ENCODE data around the gene BSX.

BSX gene

DNA sequence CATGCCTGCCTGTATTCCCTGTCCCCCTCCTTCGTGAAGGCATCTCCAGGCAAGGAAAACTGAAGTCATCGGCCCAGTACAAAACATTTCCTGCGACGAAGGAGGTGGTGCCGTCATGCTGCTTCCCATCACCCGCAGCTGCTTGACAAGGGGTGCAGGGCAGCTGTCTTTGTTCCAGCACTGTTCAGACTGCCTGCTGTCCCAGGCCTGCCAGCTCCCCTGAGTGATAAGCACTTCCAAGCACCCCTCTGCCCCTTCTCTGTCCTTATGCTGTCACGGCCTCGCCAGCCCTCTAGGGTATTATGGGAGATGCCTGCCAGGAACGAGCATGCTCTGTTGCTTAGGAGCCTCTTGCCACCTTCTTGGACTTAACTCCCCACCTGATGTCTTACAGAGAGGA lies 37.1 kb upstream of the BSX start:
- no peak overlapping the region for H3K4me3 ChIP-seq (ENCODE audit: low read length)
- H3K79me2 ChIP-seq (ENCODE audit: control insufficient read depth, low read length) = no peaks in the 10 kb centered on the region
- peaks cover 6% of the 10 kb centered on the region for H3K4me1 ChIP-seq (ENCODE audit: control insufficient read depth, low read length)
- H4K20me1 ChIP-seq (ENCODE audit: control insufficient read depth, insufficient read depth, low read depth, low read length) = no peaks in the 10 kb centered on the region
- H3K9me2 ChIP-seq (replicated peaks; ENCODE audit: control insufficient read depth, low read length) = no peaks in the 10 kb centered on the region
- TF ChIP-seq, protein P1, sequence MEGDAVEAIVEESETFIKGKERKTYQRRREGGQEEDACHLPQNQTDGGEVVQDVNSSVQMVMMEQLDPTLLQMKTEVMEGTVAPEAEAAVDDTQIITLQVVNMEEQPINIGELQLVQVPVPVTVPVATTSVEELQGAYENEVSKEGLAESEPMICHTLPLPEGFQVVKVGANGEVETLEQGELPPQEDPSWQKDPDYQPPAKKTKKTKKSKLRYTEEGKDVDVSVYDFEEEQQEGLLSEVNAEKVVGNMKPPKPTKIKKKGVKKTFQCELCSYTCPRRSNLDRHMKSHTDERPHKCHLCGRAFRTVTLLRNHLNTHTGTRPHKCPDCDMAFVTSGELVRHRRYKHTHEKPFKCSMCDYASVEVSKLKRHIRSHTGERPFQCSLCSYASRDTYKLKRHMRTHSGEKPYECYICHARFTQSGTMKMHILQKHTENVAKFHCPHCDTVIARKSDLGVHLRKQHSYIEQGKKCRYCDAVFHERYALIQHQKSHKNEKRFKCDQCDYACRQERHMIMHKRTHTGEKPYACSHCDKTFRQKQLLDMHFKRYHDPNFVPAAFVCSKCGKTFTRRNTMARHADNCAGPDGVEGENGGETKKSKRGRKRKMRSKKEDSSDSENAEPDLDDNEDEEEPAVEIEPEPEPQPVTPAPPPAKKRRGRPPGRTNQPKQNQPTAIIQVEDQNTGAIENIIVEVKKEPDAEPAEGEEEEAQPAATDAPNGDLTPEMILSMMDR (IDR thresholded peaks at IDR 0.05; ENCODE audit: low read depth, low read length, poor library complexity, severe bottlenecking) = no peak
- TF ChIP-seq EZH2phosphoT487 (IDR thresholded peaks at IDR 0.05; ENCODE audit: borderline replicate concordance, low read length) = no peak
- no peak overlapping the region for H3K27ac ChIP-seq (ENCODE audit: low read depth, low read length)
- no peak overlapping the region for H3K4me2 ChIP-seq (ENCODE audit: low read length)
- no peaks in the 10 kb centered on the region for H3K36me3 ChIP-seq (ENCODE audit: control insufficient read depth, low read length)
- H3K27me3 ChIP-seq (ENCODE audit: control insufficient read depth, low read length) = no peaks in the 10 kb centered on the region
- no peaks in the 10 kb centered on the region for H3F3A ChIP-seq (ENCODE audit: control insufficient read depth, insufficient read depth)
- H3K9me3 ChIP-seq (ENCODE audit: control insufficient read depth, insufficient read depth, low read length) = no peaks in the 10 kb centered on the region

DNA sequence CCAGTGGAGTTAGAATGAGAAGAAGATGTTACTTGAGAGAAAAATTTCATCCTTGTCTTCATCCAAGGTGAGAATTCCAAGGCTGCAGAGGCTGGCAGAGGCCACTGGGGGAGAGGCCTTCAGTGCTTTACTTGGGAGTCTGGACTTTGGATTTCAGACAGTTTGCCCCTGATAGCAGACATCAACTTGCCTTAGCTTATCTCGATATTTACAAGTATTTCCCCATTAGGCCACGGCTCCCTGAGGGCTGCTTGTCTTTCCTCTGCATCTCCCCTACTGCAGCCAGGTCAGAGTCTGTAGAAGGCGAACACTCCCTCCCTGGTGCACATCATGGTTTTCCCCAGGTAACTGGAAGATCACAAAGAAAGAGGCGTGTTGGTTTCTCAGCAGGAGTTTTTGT lies 29.9 kb upstream of the BSX start:
- Histone ChIP-seq H3K4me1 (ENCODE audit: control insufficient read depth, low read length) (no peaks in the 10 kb centered on the region), H3K79me2 (ENCODE audit: control insufficient read depth, low read length) (no peaks in the 10 kb centered on the region), H3K27me3 (ENCODE audit: control insufficient read depth, low read length) (no peaks in the 10 kb centered on the region), H3K9me2 (replicated peaks; ENCODE audit: control insufficient read depth, low read length) (no peaks in the 10 kb centered on the region), H3K4me3 (ENCODE audit: low read length) (no peak overlapping the region), H3F3A (ENCODE audit: control insufficient read depth, insufficient read depth) (no peaks in the 10 kb centered on the region), H3K9me3 (ENCODE audit: control insufficient read depth, insufficient read depth, low read length) (no peaks in the 10 kb centered on the region), H3K36me3 (ENCODE audit: control insufficient read depth, low read length) (no peaks in the 10 kb centered on the region), H4K20me1 (ENCODE audit: control insufficient read depth, insufficient read depth, low read depth, low read length) (no peaks in the 10 kb centered on the region), H3K27ac (ENCODE audit: low read depth, low read length) (no peak overlapping the region), H3K4me2 (ENCODE audit: low read length) (no peak overlapping the region)
- TF ChIP-seq, protein P1 (IDR thresholded peaks at IDR 0.05; ENCODE audit: low read depth, low read length, poor library complexity, severe bottlenecking) = no peak
- no peak for TF ChIP-seq EZH2phosphoT487 (IDR thresholded peaks at IDR 0.05; ENCODE audit: borderline replicate concordance, low read length)

DNA sequence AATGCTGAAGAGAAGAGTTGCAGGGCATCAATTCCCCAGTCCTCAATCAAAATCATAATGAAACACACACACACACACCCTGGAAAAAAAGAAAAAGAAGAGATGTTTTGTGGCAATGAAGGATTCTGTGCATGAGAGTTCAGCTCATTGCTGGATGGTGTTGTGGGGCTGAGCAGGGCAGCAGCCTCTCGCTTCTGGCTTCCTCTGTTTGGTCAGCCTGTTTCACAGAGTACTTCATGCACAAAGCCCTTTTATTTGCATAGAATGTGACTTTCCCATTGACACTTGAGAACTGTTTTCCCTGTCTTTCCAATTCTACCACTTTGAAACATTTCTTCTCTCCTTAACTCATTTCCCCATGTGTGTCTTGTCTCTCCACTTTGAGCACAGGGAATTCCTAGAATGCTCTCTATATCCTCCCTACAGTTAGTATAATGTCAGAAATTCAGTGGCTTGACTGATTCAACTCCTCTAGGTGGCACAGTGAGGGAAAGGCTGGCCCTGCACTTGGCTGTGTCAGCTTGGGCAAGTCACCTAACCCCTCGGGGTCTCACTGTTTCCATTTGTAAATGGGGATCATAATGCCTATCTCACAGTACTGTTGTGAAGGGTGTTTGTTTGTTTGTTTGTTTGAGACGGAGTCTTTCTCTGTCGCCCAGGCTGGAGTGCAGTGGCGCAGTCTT lies 25.4 kb upstream of the BSX start:
- TF ChIP-seq, protein P1 (IDR thresholded peaks at IDR 0.05; ENCODE audit: low read depth, low read length, poor library complexity, severe bottlenecking) = no peak
- TF ChIP-seq EZH2phosphoT487 (IDR thresholded peaks at IDR 0.05; ENCODE audit: borderline replicate concordance, low read length) = no peak
- Histone ChIP-seq H3K9me3 (ENCODE audit: control insufficient read depth, insufficient read depth, low read length) (no peaks in the 10 kb centered on the region), H3K27me3 (ENCODE audit: control insufficient read depth, low read length) (0 out of 2 replicates have a peak, but pooled peaks cover 3% of the 10 kb centered on the region), H3K4me1 (ENCODE audit: control insufficient read depth, low read length) (no peaks in the 10 kb centered on the region), H3F3A (ENCODE audit: control insufficient read depth, insufficient read depth) (no peaks in the 10 kb centered on the region), H3K79me2 (ENCODE audit: control insufficient read depth, low read length) (no peaks in the 10 kb centered on the region), H3K4me2 (ENCODE audit: low read length) (no peak overlapping the region), H3K4me3 (ENCODE audit: low read length) (no peak overlapping the region), H3K27ac (ENCODE audit: low read depth, low read length) (no peak overlapping the region), H3K9me2 (replicated peaks; ENCODE audit: control insufficient read depth, low read length) (no peaks in the 10 kb centered on the region), H3K36me3 (ENCODE audit: control insufficient read depth, low read length) (no peaks in the 10 kb centered on the region), H4K20me1 (ENCODE audit: control insufficient read depth, insufficient read depth, low read depth, low read length) (no peaks in the 10 kb centered on the region)

All from DOHH2 (cell line).